Measurements from ENCODE around the gene C1orf35. TPM values are rescaled to one million over a fixed set of nuclear protein-coding genes. Genes with fewer than 3 reads are reported as not detected.

The C1orf35 gene
- total and polyA plus RNA-seq, 9 of the 15 experiments (the other 6 are each of a cell fraction or from before 2014, with no cell fraction given): 3.2 to 48.7 (median 12.5) TPM

DNA sequence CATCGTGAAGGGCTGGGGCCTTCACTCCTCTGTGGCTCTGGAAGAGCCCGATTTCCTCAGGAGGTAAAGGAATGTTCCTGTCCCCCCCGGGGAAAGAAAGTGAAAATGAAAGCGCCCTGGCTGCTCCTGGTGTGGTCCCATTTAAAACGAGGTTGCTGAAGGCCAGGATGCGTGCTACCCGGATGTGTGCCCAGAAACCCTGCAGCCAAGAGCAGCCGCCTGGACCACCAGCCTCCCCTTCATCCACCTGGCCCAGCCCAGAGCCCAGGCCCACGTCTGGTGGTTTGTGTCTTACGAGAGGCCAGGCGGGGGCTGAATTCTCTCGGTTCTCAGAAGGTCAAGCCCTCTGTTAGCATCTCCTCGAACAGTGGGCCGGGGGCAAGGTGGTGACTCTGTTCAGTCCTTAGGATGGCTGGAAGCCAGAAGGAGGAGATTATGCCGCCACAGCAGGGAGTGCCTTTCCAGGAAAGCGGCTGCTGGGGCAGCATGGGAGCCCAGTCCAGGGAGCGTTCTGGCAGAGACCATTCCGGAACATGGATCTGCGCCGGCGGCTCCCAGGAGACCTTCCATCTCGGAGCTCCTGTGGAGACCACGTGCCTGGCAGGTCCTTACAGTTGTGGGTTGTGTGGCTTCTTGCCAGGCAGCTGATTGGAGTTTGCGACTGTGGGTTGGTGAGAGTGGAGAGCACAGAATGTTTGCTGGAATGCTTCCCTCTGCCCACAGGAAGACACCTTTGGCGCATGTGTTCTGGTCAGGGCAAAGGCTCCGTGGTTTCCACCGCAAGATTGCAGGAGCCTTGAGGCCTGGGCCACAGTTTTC, 38.3 kb upstream of the C1orf35 start (continued):
- TF ChIP-seq, protein P1, sequence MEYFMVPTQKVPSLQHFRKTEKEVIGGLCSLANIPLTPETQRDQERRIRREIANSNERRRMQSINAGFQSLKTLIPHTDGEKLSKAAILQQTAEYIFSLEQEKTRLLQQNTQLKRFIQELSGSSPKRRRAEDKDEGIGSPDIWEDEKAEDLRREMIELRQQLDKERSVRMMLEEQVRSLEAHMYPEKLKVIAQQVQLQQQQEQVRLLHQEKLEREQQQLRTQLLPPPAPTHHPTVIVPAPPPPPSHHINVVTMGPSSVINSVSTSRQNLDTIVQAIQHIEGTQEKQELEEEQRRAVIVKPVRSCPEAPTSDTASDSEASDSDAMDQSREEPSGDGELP (CRISPR knock-in tag; IDR thresholded peaks at IDR 0.05; ENCODE audit: borderline replicate concordance): peak; percentile 50; the same call in 1 of the 2 replicates
- TF ChIP-seq, protein P2, sequence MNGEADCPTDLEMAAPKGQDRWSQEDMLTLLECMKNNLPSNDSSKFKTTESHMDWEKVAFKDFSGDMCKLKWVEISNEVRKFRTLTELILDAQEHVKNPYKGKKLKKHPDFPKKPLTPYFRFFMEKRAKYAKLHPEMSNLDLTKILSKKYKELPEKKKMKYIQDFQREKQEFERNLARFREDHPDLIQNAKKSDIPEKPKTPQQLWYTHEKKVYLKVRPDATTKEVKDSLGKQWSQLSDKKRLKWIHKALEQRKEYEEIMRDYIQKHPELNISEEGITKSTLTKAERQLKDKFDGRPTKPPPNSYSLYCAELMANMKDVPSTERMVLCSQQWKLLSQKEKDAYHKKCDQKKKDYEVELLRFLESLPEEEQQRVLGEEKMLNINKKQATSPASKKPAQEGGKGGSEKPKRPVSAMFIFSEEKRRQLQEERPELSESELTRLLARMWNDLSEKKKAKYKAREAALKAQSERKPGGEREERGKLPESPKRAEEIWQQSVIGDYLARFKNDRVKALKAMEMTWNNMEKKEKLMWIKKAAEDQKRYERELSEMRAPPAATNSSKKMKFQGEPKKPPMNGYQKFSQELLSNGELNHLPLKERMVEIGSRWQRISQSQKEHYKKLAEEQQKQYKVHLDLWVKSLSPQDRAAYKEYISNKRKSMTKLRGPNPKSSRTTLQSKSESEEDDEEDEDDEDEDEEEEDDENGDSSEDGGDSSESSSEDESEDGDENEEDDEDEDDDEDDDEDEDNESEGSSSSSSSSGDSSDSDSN (IDR thresholded peaks at IDR 0.05; ENCODE audit: borderline replicate concordance in 1 of 2, low read depth in 2 of 2, low read length in 2 of 2): peak in 1 of 2 experiments; percentile 36; a peak in 1 of 4 replicates
- no peak for TF ChIP-seq XRCC3 (IDR thresholded peaks at IDR 0.05)
- TF ChIP-seq ZNF174 (CRISPR knock-in tag; IDR thresholded peaks at IDR 0.05): no peak
- no peak for TF ChIP-seq ZBED1 (IDR thresholded peaks at IDR 0.05)
- TF ChIP-seq SNRNP70 (optimal IDR thresholded peaks at IDR 0.05; ENCODE audit: low read depth, low read length): no peak
- TF ChIP-seq, protein P3, sequence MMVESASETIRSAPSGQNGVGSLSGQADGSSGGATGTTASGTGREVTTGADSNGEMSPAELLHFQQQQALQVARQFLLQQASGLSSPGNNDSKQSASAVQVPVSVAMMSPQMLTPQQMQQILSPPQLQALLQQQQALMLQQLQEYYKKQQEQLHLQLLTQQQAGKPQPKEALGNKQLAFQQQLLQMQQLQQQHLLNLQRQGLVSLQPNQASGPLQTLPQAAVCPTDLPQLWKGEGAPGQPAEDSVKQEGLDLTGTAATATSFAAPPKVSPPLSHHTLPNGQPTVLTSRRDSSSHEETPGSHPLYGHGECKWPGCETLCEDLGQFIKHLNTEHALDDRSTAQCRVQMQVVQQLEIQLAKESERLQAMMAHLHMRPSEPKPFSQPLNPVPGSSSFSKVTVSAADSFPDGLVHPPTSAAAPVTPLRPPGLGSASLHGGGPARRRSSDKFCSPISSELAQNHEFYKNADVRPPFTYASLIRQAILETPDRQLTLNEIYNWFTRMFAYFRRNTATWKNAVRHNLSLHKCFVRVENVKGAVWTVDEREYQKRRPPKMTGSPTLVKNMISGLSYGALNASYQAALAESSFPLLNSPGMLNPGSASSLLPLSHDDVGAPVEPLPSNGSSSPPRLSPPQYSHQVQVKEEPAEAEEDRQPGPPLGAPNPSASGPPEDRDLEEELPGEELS (CRISPR knock-in tag; IDR thresholded peaks at IDR 0.05; ENCODE audit: borderline replicate concordance): 0 out of 2 replicates have a peak, but pooled peaks have one; percentile 37
- 0 out of 2 replicates have a peak, but pooled peaks have one; percentile 2 for TF ChIP-seq DMBX1 (CRISPR knock-in tag; IDR thresholded peaks at IDR 0.05; ENCODE audit: borderline replicate concordance)
- no peak for TF ChIP-seq ZKSCAN8 (CRISPR knock-in tag; IDR thresholded peaks at IDR 0.05)
- TF ChIP-seq CHD1 (IDR thresholded peaks at IDR 0.05; ENCODE audit: low read length): peak; percentile 65
- no peak for TF ChIP-seq XRCC5 (IDR thresholded peaks at IDR 0.05; ENCODE audit: low read depth, low read length)
- no peak for TF ChIP-seq HNRNPH1 (optimal IDR thresholded peaks at IDR 0.05; ENCODE audit: low read depth, low read length)
- TF ChIP-seq LARP7 (IDR thresholded peaks at IDR 0.05): no peak
- TF ChIP-seq ZNF57 (CRISPR knock-in tag; IDR thresholded peaks at IDR 0.05): no peak
- no peak for TF ChIP-seq GTF2A2 (tag; IDR thresholded peaks at IDR 0.05)
- TF ChIP-seq JUN (IDR thresholded peaks at IDR 0.05; ENCODE audit: borderline replicate concordance, low read depth, low read length): no peak
- TF ChIP-seq JUN (CRISPR knock-in tag; IDR thresholded peaks at IDR 0.05; ENCODE audit: borderline replicate concordance): no peak
- TF ChIP-seq, protein P4, sequence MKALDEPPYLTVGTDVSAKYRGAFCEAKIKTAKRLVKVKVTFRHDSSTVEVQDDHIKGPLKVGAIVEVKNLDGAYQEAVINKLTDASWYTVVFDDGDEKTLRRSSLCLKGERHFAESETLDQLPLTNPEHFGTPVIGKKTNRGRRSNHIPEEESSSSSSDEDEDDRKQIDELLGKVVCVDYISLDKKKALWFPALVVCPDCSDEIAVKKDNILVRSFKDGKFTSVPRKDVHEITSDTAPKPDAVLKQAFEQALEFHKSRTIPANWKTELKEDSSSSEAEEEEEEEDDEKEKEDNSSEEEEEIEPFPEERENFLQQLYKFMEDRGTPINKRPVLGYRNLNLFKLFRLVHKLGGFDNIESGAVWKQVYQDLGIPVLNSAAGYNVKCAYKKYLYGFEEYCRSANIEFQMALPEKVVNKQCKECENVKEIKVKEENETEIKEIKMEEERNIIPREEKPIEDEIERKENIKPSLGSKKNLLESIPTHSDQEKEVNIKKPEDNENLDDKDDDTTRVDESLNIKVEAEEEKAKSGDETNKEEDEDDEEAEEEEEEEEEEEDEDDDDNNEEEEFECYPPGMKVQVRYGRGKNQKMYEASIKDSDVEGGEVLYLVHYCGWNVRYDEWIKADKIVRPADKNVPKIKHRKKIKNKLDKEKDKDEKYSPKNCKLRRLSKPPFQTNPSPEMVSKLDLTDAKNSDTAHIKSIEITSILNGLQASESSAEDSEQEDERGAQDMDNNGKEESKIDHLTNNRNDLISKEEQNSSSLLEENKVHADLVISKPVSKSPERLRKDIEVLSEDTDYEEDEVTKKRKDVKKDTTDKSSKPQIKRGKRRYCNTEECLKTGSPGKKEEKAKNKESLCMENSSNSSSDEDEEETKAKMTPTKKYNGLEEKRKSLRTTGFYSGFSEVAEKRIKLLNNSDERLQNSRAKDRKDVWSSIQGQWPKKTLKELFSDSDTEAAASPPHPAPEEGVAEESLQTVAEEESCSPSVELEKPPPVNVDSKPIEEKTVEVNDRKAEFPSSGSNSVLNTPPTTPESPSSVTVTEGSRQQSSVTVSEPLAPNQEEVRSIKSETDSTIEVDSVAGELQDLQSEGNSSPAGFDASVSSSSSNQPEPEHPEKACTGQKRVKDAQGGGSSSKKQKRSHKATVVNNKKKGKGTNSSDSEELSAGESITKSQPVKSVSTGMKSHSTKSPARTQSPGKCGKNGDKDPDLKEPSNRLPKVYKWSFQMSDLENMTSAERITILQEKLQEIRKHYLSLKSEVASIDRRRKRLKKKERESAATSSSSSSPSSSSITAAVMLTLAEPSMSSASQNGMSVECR (CRISPR knock-in tag; IDR thresholded peaks at IDR 0.05): peak; percentile 64; the same call in 1 of the 2 replicates
